Right ventricle myocardium inferior (tissue), 1 donor: Measurements from ENCODE around the gene ATF2. TPM values are rescaled to one million over a fixed set of nuclear protein-coding genes. Genes with fewer than 3 reads are reported as not detected.
"Not testable (repeated sequence)": the region's sequence is repeated elsewhere in the genome, so short reads cannot be mapped to it uniquely, and the experiment has no call there.

Experiments used
- ATAC-seq: fragments of 200-7000 bp; cut with Tn5 transposase; one replicate; pipeline ENCODE4 v1.9.1; 2020; ENCODE audit warnings: mild to moderate bottlenecking, moderate library complexity
- DNase-seq: peaks from one replicate; pipeline ENCODE4 v3.0.0; 2021; ENCODE audit errors: missing footprints
- intact Hi-C: fragments of 100-400 bp; cut with DNase I; formaldehyde crosslinking; loops from one replicate; pipeline ENCODE4 v1.11.0; 2022
- total RNA-seq: library from RNA; stranded (reverse); fragmentation: NEBNext Ultra II Directional; extraction: Animal tissue kit (Norgen Biotek cat#: 25700); gene quantifications from one replicate; pipeline ENCODE4 v1.2.1, GENCODE V29; 2021
- donor health status: DM: no; HTN: yes; CAD: no; lungs with severe emphysema.

ATF2 gene
- total RNA-seq, 1 donor from 2014 or later, result 27.6 TPM

GRCh38 chr2:175111200-175111657 lies 56.8 kb downstream of the ATF2 start:
- no peak for ATAC-seq
- DNase-seq, result no peak
- intact Hi-C loops, result loop anchor here (5.0 to 10.0 kb wide), 2 partner anchors 71 to 174 kb away; partner anchors contain the start of gene ATP5MC3

GRCh38 chr2:175108091-175108490 lies 59.9 kb downstream of the ATF2 start:
- DNase-seq, result peak; percentile 50
- ATAC-seq, intact Hi-C loops: not testable (repeated sequence)

- intact Hi-C loops, result no loop called here
- DNase-seq (no peak), ATAC-seq (no peak)
Observed at GRCh38 chr2:175107146-175107545, 60.9 kb downstream of the ATF2 start.

GRCh38 chr2:175103191-175103590 lies 64.8 kb downstream of the ATF2 start:
- DNase-seq, result no peak
- no peak for ATAC-seq
- intact Hi-C loops, result no loop called here

GRCh38 chr2:175101514-175101913 lies 66.5 kb downstream of the ATF2 start:
- intact Hi-C loops, result no loop called here
- DNase-seq (no peak), ATAC-seq (no peak)

GRCh38 chr2:175097297-175097696 lies 70.7 kb downstream of the ATF2 start:
- intact Hi-C loops, result no loop called here
- no peak for DNase-seq
- ATAC-seq, result no peak

- ATAC-seq, intact Hi-C loops, DNase-seq: not testable (repeated sequence)
Observed at GRCh38 chr2:175084117-175084516, 83.9 kb downstream of the ATF2 start.

- ATAC-seq (no peak), DNase-seq (no peak)
- intact Hi-C loops, result no loop called here
Observed at GRCh38 chr2:175080479-175080878, 87.5 kb downstream of the ATF2 start.

- DNase-seq, result no peak
- ATAC-seq, result no peak
- intact Hi-C loops, result no loop called here
Observed at GRCh38 chr2:175076272-175076671, 91.7 kb downstream of the ATF2 start.

- intact Hi-C loops, result no loop called here
- ATAC-seq (no peak), DNase-seq (no peak)
Observed at GRCh38 chr2:175074478-175074877, 93.5 kb downstream of the ATF2 start.

GRCh38 chr2:175068534-175068933 lies 99.5 kb downstream of the ATF2 start:
- intact Hi-C loops, result no loop called here

GRCh38 chr2:175066411-175066810 lies 101.6 kb downstream of the ATF2 start:
- no peak for DNase-seq
- no peak for ATAC-seq
- intact Hi-C loops, result no loop called here

More at GRCh38 chr2:175068534-175068933, 99.5 kb downstream of the ATF2 start:
- ATAC-seq (no peak), DNase-seq (no peak)

GRCh38 chr2:175064797-175065196 lies 103.2 kb downstream of the ATF2 start:
- DNase-seq, result no peak
- intact Hi-C loops, result no loop called here
- no peak for ATAC-seq

GRCh38 chr2:175063741-175064140 lies 104.3 kb downstream of the ATF2 start:
- no peak for ATAC-seq

GRCh38 chr2:175062787-175063585 lies 105.0 kb downstream of the ATF2 start:
- intact Hi-C loops, result no loop called here
- ATAC-seq (no peak), DNase-seq (no peak)

More at GRCh38 chr2:175063741-175064140, 104.3 kb downstream of the ATF2 start:
- no peak for DNase-seq
- intact Hi-C loops, result no loop called here

- DNase-seq (no peak), ATAC-seq (no peak)
- intact Hi-C loops, result no loop called here
Observed at GRCh38 chr2:175057078-175057685, 110.8 kb downstream of the ATF2 start.

GRCh38 chr2:175055993-175056392 lies 112.0 kb downstream of the ATF2 start:
- intact Hi-C loops, result no loop called here
- ATAC-seq, result no peak
- DNase-seq, result no peak

GRCh38 chr2:175054340-175054739 lies 113.7 kb downstream of the ATF2 start:
- ATAC-seq (no peak), DNase-seq (no peak)
- intact Hi-C loops, result no loop called here

GRCh38 chr2:175049661-175050060 lies 118.3 kb downstream of the ATF2 start:
- no peak for DNase-seq
- no peak for ATAC-seq
- intact Hi-C loops, result no loop called here

- intact Hi-C loops, result no loop called here
- DNase-seq (no peak), ATAC-seq (no peak)
Observed at GRCh38 chr2:175048275-175048674, 119.7 kb downstream of the ATF2 start.
